ENCODE measurements around the gene RAP1GAP2. TPM values are rescaled to one million over a fixed set of nuclear protein-coding genes. Genes with fewer than 3 reads are reported as not detected.

The RAP1GAP2 gene
- total and polyA plus RNA-seq, 2 of the 8 experiments (the other 6 are each of a cell fraction or from before 2014, with no cell fraction given), result 24.0 to 63.8 TPM

- TF ChIP-seq, protein P1, sequence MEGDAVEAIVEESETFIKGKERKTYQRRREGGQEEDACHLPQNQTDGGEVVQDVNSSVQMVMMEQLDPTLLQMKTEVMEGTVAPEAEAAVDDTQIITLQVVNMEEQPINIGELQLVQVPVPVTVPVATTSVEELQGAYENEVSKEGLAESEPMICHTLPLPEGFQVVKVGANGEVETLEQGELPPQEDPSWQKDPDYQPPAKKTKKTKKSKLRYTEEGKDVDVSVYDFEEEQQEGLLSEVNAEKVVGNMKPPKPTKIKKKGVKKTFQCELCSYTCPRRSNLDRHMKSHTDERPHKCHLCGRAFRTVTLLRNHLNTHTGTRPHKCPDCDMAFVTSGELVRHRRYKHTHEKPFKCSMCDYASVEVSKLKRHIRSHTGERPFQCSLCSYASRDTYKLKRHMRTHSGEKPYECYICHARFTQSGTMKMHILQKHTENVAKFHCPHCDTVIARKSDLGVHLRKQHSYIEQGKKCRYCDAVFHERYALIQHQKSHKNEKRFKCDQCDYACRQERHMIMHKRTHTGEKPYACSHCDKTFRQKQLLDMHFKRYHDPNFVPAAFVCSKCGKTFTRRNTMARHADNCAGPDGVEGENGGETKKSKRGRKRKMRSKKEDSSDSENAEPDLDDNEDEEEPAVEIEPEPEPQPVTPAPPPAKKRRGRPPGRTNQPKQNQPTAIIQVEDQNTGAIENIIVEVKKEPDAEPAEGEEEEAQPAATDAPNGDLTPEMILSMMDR (IDR thresholded peaks at IDR 0.05; ENCODE audit: control extremely low read depth in 1 of 3, insufficient read depth in 1 of 3, low read depth in 1 of 3, low read length in 3 of 3), result peak; percentile 88 to 98 (median 94)
- TF ChIP-seq ATF2 (IDR thresholded peaks at IDR 0.05; ENCODE audit: low read length), result no peak
- TF ChIP-seq RAD21 (IDR thresholded peaks at IDR 0.05 in 1 of 2, conservative IDR thresholded peaks at IDR 0.05 in 1 of 2; ENCODE audit: low read depth in 2 of 2, low read length in 2 of 2), result peak; percentile 97 to 98
These were observed 216.8 kb downstream of the RAP1GAP2 start (continued) for GRCh38 chr17:3012926-3013581.
